Measurements from ENCODE around the gene CIRBP.
"Not testable (repeated sequence)": the region's sequence is repeated elsewhere in the genome, so short reads cannot be mapped to it uniquely, and the experiment has no call there.

The CIRBP gene

GRCh38 chr19:1244693-1245451, 24.3 kb upstream of the CIRBP start:
- DNase-seq (ENCODE audit: low read depth), result no peak

GRCh38 chr19:1245494-1246264, 23.5 kb upstream of the CIRBP start:
- DNase-seq (ENCODE audit: low read depth), result no peak

GRCh38 chr19:1246265-1247087, 22.7 kb upstream of the CIRBP start:
- DNase-seq (ENCODE audit: low read depth), result not testable (repeated sequence)

DNA sequence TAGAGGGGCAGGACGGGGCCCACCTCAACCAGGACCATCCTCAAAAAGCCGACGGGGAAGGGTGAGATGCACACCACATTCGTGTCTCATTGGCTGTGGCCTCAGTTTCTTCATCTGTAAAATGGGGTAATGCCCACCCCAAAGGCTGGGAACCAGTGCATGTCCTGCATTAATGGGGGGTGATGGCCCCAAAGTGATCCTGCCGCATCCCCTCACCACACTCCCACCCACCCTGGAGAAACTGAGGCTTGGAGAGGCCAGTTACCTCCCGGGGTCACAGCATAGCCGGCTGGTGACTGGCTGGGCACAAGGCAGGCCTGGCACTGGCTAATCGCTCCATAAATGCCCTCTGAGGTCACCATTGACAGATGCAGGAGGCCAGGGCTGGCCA, 21.4 kb upstream of the CIRBP start:
- no peak for DNase-seq (ENCODE audit: low read depth)

- DNase-seq (ENCODE audit: low read depth), result no peak
Observed at GRCh38 chr19:1248139-1248785, 20.9 kb upstream of the CIRBP start, which contains the start of gene MIDN. MIDN (plus strand) TSS chr19:1248583; CDS start chr19:1250297, 1,714 bp downstream.

DNA sequence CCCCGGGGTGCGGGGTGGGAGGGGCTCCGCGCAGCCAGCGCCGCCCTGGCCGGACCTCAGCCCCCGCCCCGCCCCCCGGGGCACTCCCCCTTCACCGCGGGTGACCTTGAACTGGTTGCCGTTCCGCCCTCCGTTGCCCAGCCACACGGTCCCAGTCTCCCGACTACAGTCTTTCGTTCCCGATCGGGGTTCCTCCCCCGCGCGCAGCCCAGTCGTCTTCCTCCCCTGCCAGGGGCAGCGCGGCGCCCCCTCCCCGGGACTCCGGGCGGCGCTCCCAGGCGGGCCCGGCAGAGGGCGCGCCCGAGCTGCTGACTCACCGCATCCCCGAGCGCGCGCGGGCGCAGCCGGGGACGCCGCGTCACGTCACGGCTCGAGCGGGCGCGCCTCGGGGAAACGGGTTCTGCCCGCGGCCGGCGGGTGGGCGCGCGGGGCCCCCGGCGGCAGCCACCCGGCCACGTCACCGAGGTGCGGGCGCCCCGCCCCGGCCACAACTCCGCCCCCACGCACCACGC, 20.3 kb upstream of the CIRBP start:
- peak; percentile 75 for DNase-seq (ENCODE audit: low read depth)

GRCh38 chr19:1249298-1249989, 19.7 kb upstream of the CIRBP start:
- DNase-seq (ENCODE audit: low read depth), result peak; percentile 91

GRCh38 chr19:1249990-1250436, 19.1 kb upstream of the CIRBP start:
- no peak for DNase-seq (ENCODE audit: low read depth)

DNA sequence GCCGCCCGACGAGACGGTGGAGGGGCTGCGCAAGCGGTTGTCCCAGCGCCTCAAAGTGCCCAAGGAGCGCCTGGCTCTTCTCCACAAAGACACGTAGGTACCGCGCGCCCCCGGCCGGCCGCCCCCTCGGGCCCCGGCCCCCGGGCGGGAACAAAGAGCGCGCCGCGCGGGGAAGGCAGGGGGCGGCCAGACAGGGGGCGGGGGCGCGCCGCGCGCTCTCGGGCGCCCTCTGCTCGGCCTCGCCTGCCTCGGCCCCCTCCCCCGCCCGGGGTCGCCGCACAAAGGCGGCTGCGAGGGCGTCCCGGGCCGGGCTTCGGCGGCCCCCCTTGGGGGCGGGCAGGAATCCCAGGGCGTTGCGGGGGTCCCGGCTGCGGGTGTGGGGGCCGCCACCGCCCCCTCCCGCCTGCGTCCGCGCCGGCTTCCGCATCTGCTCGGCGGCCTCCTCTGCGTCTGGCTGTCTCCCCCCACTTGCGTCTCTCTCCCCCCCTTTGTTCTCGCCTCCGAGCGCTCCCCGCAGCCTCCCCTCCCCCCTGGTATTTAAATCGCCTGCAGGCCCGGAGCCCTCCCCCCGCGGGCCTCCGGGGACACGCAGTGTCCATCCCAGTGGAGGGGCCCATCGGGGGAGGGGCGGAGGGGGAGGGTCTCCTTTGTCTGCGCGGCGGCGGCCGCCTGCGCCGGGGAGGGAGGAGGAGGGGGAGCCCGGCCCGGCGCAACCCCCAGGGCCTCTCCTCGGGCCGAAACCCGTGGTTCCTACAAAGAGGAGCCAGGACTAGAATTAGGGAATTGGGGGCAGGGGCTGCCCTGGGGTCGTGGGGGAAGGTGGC, 18.5 kb upstream of the CIRBP start:
- DNase-seq (ENCODE audit: low read depth), result no peak

DNA sequence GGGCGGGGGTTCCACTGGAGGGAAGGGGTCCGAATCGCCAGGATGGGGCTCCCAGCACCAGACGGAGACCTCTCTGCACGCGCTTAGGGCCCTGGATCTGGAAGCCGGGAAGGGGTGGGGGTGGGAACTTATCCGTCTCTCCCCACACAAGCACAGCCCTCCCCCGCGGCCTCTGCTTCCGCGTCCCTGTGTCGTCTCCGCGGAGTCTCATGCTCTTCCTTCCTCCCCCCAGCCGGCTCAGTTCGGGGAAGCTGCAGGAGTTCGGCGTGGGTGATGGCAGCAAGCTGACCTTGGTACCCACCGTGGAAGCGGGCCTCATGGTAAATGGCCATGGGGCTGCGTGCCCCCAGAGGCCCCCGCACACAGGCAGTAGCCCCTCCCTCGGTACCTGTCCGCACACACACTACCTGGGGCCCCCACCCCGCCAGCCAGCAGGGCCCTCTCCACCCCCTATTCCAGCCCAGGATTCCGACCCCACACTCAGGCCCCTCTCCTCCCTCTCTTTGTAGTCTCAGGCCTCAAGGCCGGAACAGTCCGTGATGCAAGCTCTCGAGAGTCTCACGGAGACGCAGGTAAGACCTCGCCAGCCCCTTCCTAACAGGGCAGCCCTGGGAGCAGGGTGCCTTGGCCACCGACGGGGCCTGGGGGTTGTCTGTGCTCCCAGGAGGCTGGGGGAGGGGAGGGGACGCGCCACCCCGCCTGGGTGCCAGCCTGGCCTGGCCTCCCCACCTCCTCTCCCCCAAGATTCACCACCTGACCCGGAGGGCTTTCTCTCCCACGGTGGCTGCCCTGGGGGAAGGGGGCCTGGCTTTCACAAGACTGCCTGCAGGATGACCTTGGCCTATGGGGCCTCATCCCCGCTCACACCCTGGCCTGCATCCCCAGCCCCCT, 17.6 kb upstream of the CIRBP start:
- DNase-seq (ENCODE audit: low read depth), result peak; percentile 55

- no peak for DNase-seq (ENCODE audit: low read depth)
Observed at GRCh38 chr19:1252221-1252820, 16.8 kb upstream of the CIRBP start.

- DNase-seq (ENCODE audit: low read depth), result no peak
Observed at GRCh38 chr19:1252821-1253513, 16.2 kb upstream of the CIRBP start.

DNA sequence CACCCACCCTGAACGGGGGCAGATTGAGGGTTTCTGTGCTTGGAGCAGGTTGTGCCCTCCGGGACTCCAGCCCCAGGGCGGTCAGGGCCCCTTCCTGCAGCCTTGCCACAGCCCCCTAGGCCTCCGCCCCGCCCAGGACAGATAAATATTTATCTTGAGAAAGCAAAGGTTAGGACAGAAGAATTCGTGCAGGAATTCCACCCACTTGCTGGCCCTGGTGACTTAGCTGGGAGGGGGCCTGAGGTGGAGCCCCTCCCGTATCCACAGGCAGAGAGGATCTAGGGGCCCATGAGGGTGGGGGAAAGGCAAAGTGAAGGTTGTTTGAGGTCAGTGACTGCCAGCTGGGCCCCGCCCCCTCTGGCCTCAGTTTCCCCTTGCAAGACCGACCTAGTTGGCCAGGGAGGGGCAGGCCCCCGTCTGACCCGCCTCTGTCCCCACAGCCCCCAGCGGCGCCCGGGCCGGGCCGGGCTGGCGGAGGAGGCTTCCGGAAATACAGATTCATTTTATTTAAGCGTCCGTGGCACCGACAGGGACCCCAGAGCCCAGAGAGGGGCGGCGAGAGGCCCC, 15.5 kb upstream of the CIRBP start:
- DNase-seq (ENCODE audit: low read depth), result no peak

DNA sequence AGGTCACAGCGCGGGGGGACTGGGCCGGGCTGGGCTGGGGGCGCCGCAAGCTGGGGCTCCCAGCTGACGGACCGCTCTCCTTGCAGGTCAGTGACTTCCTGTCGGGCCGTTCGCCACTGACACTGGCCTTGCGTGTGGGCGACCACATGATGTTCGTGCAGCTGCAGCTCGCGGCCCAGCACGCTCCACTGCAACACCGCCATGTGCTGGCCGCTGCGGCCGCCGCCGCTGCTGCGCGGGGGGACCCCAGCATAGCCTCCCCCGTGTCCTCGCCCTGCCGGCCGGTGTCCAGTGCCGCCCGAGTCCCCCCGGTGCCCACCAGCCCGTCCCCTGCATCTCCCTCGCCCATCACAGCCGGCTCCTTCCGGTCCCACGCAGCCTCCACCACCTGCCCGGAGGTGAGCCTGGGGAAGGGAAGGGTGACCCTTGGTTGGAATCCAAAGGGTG, 15.0 kb upstream of the CIRBP start:
- no peak for DNase-seq (ENCODE audit: low read depth)

DNA sequence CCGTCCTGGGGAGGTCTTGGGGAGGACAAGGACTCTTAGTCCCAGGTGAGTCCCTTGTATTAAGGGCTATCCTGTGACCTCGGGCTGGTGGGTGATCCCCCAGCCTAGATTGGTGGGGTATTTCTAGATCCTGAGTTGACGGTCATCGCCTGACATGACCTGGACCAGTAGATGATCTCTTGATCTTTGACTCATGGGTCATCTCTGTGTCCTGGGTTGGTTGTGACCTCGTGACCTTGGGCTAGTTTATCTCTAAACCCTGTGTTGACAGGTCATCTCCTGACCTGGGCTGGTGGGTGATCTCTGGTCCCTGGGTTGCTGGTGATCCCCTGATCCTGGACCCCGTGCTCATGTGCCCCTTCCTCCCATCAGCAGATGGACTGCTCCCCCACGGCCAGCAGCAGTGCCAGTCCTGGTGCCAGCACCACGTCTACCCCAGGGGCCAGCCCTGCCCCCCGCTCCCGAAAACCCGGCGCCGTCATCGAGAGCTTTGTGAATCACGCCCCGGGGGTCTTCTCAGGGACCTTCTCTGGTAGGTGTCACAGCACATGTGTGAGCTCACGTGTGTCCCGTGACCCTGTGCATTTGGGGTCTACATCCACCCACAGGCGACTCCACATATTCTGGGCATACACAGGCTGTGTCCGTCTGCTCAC, 14.5 kb upstream of the CIRBP start:
- no peak for DNase-seq (ENCODE audit: low read depth)

- no peak for DNase-seq (ENCODE audit: low read depth)
Observed at GRCh38 chr19:1255186-1256161, 13.7 kb upstream of the CIRBP start.
